HG02678 (cell line): Measurements from ENCODE around the gene LMNB1.

Experiments
- ATAC-seq: cut with Tn5 transposase; IDR thresholded peaks from one replicate; pipeline ENCODE4 v1.9.1; 2021; ENCODE audit warnings: mild to moderate bottlenecking, moderate library complexity; ENCODE audit not compliant: unreplicated experiment

LMNB1 gene

GRCh38 chr5:126883564-126884245 is 106.8 kb downstream of the LMNB1 start:
- ATAC-seq = no peak

GRCh38 chr5:126884269-126884819 is 107.4 kb downstream of the LMNB1 start:
- no peak for ATAC-seq
